Breast epithelium (tissue), 4 donors: Measurements from ENCODE around the gene BAIAP3. TPM values are rescaled to one million over a fixed set of nuclear protein-coding genes. Genes with fewer than 3 reads are reported as not detected.
A peak's percentile ranks its signal among the peaks of the same experiment; 100 is the strongest.

Source experiments
- DNase-seq, 2 donors: peaks; one replicate each; pipeline ENCODE4 v3.0.0-alpha.2; 2019; ENCODE audit warnings: low spot score in 2 of 2
- H3K27ac ChIP-seq, 2 donors: fragments of 200-600 bp; sonication (generic) in 1 of 2; one replicate each; pipeline ENCODE4 v1.5.1; 2016 to 2019; ENCODE audit warnings: mild to moderate bottlenecking in 1 of 2
- H3K27me3 ChIP-seq, 2 donors: fragments of 200-600 bp; sonication (generic) in 1 of 2; one replicate each; pipeline versions ENCODE4 v1.5.1 to v1.6.0; 2017 to 2019; ENCODE audit warnings: control low read depth in 1 of 2, mild to moderate bottlenecking in 1 of 2
- H3K36me3 ChIP-seq: fragments of 200-600 bp; one replicate; pipeline ENCODE4 v1.5.1; 2019
- H3K4me1 ChIP-seq, 2 donors: fragments of 200-600 bp; sonication (generic); one replicate each; pipeline ENCODE4 v1.5.1; 2016 to 2019; ENCODE audit warnings: control low read depth in 1 of 2
- H3K4me3 ChIP-seq, 3 donors: fragments of 200-600 bp; sonication (generic); 1 replicate in 2 of 3; 2 replicates in 1 of 3; pipeline ENCODE4 v1.5.1; 2016 to 2019; ENCODE audit warnings: mild to moderate bottlenecking in 3 of 3, moderate library complexity in 2 of 3
- H3K9me3 ChIP-seq, 2 donors: fragments of 200-600 bp; sonication (generic) in 1 of 2; one replicate each; pipeline ENCODE4 v1.5.1; 2016 to 2019; ENCODE audit warnings: control low read depth in 1 of 2
- CTCF ChIP-seq, 3 donors: fragments of 450-650 bp; IDR thresholded peaks; one replicate each; pipeline ENCODE4 v1.5.1; 2016 to 2017; ENCODE audit warnings: antibody characterized with exemption in 3 of 3, mild to moderate bottlenecking in 3 of 3, moderate library complexity in 3 of 3
- POLR2A ChIP-seq: fragments of 450-650 bp; IDR thresholded peaks from one replicate; pipeline ENCODE4 v1.6.1; 2016; ENCODE audit warnings: antibody characterized with exemption, mild to moderate bottlenecking, moderate library complexity
- POLR2AphosphoS5 ChIP-seq, 3 donors: sonication (generic); formaldehyde crosslinking; IDR thresholded peaks; one replicate each; pipeline ENCODE4 v1.6.1; 2017; ENCODE audit warnings: antibody characterized with exemption in 3 of 3
- intact Hi-C: fragments of 100-400 bp; cut with DNase I; formaldehyde crosslinking; loops from one replicate; pipeline ENCODE4 v1.15.1; 2023; ENCODE audit warnings: low total_unique reads
- total RNA-seq, 3 donors: library from RNA; depleted of rRNA; stranded (reverse); fragments of >200 nt; gene quantifications; one replicate each; pipeline ENCODE4 v1.1.0, GENCODE V29; 2016

The BAIAP3 gene
- total RNA-seq, 3 donors from 2014 or later, result 2.7 to 8.2 (median 7.3) TPM

- TF ChIP-seq CTCF (IDR thresholded peaks at IDR 0.05) (peak in 1 of 3 donors; percentile 11), POLR2AphosphoS5 (IDR thresholded peaks at IDR 0.05) (peak; percentile 96 to 98 (median 96)), POLR2A (no peak)
- H3K36me3 ChIP-seq, result no peaks in the 10 kb centered on the region
- H3K27ac ChIP-seq, result peak within 1 kb of the TSS; percentile 46 to 57
- intact Hi-C loops, result no loop called here
- H3K4me3 ChIP-seq, result peak within 1 kb of the TSS; percentile 69 to 99 (median 84)
- H3K27me3 ChIP-seq, result no peaks in the 10 kb centered on the region
- H3K4me1 ChIP-seq, result peaks cover 3 to 10% of the 10 kb centered on the region in 2 donors
- H3K9me3 ChIP-seq, result no peaks in the 10 kb centered on the region
- DNase-seq, result peak; percentile 79 to 82
These were observed 18.3 kb downstream of the BAIAP3 start, which contains the start of the genes GNPTG and TSR3 for GRCh38 chr16:1351582-1352362. GNPTG (plus strand) TSS chr16:1351931; CDS start chr16:1351966, 35 bp downstream. TSR3 (minus strand) TSS chr16:1351878; CDS start chr16:1351804, 74 bp downstream.

- TF ChIP-seq POLR2A (no peak), POLR2AphosphoS5 (IDR thresholded peaks at IDR 0.05) (no peak), CTCF (IDR thresholded peaks at IDR 0.05) (no peak)
These were observed 21.5 kb downstream of the BAIAP3 start for GRCh38 chr16:1354815-1355540.

GRCh38 chr16:1355591-1355990 lies 22.1 kb downstream of the BAIAP3 start:
- H3K27ac ChIP-seq, result no peak overlapping the region
- H3K4me3 ChIP-seq, result no peak overlapping the region
- H3K36me3 ChIP-seq, result no peaks in the 10 kb centered on the region
- no peak for DNase-seq
- intact Hi-C loops, result no loop called here
- TF ChIP-seq CTCF (IDR thresholded peaks at IDR 0.05) (no peak), POLR2A (no peak), POLR2AphosphoS5 (IDR thresholded peaks at IDR 0.05) (no peak)
- no peaks in the 10 kb centered on the region for H3K9me3 ChIP-seq
- peaks cover 3 to 8% of the 10 kb centered on the region in 2 donors for H3K4me1 ChIP-seq
- no peaks in the 10 kb centered on the region for H3K27me3 ChIP-seq

More at GRCh38 chr16:1354815-1355540, 21.5 kb downstream of the BAIAP3 start:
- Histone ChIP-seq H3K4me3 (no peak overlapping the region), H3K4me1 (peaks cover 3 to 10% of the 10 kb centered on the region in 2 donors), H3K36me3 (no peaks in the 10 kb centered on the region), H3K27me3 (no peaks in the 10 kb centered on the region), H3K9me3 (no peaks in the 10 kb centered on the region), H3K27ac (no peak overlapping the region)
- no peak for DNase-seq
- intact Hi-C loops, result no loop called here

- no peaks in the 10 kb centered on the region for H3K36me3 ChIP-seq
- no peak overlapping the region for H3K4me3 ChIP-seq
- intact Hi-C loops, result no loop called here
- H3K27ac ChIP-seq, result no peak overlapping the region
- no peaks in the 10 kb centered on the region for H3K27me3 ChIP-seq
- H3K4me1 ChIP-seq, result peaks cover 3 to 6% of the 10 kb centered on the region in 2 donors
- TF ChIP-seq POLR2A, result no peak
- no peak for TF ChIP-seq CTCF (IDR thresholded peaks at IDR 0.05)
- TF ChIP-seq POLR2AphosphoS5 (IDR thresholded peaks at IDR 0.05), result no peak
- no peak for DNase-seq
- no peaks in the 10 kb centered on the region for H3K9me3 ChIP-seq
These were observed 22.8 kb downstream of the BAIAP3 start for GRCh38 chr16:1356061-1356900.
